ENCODE measurements around the gene ZC3H4. TPM values are rescaled to one million over a fixed set of nuclear protein-coding genes. Genes with fewer than 3 reads are reported as not detected.
"Not testable (repeated sequence)": the region's sequence is repeated elsewhere in the genome, so short reads cannot be mapped to it uniquely, and the experiment has no call there.

ZC3H4 gene
- total RNA-seq, 1 donor from 2014 or later, result 50.3 TPM

DNA sequence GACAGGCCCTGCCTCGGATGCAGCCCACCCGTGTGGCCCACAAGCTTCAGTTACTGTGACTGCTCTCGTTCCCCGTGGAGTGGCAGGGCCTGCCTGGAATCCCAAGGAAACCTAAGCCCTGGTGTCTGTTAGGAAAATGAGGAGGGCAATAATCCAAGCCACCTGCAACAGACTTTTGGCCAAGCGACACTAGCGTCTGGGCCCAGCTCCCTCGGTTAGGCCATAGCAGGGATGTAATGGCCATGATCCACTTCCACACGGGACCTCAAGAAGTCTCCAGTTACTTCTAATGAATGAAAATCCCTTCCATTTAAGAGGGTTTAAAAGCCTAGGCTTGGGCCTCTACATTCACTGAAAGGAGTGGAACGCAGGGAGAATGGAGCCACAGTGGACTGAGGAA, 8.9 kb downstream of the ZC3H4 start:
- H3K4me1 Mint-ChIP-seq (ENCODE audit: low read depth, unreplicated experiment), result peaks cover 48% of the 10 kb centered on the region
- no peak overlapping the region for H3K4me3 Mint-ChIP-seq (ENCODE audit: unreplicated experiment)
- H3K36me3 Mint-ChIP-seq (ENCODE audit: unreplicated experiment), result peaks cover 2% of the 10 kb centered on the region
- DNase-seq, result no peak
- TF ChIP-seq, protein P1, sequence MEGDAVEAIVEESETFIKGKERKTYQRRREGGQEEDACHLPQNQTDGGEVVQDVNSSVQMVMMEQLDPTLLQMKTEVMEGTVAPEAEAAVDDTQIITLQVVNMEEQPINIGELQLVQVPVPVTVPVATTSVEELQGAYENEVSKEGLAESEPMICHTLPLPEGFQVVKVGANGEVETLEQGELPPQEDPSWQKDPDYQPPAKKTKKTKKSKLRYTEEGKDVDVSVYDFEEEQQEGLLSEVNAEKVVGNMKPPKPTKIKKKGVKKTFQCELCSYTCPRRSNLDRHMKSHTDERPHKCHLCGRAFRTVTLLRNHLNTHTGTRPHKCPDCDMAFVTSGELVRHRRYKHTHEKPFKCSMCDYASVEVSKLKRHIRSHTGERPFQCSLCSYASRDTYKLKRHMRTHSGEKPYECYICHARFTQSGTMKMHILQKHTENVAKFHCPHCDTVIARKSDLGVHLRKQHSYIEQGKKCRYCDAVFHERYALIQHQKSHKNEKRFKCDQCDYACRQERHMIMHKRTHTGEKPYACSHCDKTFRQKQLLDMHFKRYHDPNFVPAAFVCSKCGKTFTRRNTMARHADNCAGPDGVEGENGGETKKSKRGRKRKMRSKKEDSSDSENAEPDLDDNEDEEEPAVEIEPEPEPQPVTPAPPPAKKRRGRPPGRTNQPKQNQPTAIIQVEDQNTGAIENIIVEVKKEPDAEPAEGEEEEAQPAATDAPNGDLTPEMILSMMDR (IDR thresholded peaks at IDR 0.05; ENCODE audit: partially characterized antibody, unreplicated experiment), result no peak
- H3K9me3 Mint-ChIP-seq (ENCODE audit: unreplicated experiment), result peaks cover 4% of the 10 kb centered on the region
- H3K27ac Mint-ChIP-seq (ENCODE audit: unreplicated experiment), result no peak overlapping the region
- H3K27me3 Mint-ChIP-seq (ENCODE audit: unreplicated experiment), result peaks cover 3% of the 10 kb centered on the region

DNA sequence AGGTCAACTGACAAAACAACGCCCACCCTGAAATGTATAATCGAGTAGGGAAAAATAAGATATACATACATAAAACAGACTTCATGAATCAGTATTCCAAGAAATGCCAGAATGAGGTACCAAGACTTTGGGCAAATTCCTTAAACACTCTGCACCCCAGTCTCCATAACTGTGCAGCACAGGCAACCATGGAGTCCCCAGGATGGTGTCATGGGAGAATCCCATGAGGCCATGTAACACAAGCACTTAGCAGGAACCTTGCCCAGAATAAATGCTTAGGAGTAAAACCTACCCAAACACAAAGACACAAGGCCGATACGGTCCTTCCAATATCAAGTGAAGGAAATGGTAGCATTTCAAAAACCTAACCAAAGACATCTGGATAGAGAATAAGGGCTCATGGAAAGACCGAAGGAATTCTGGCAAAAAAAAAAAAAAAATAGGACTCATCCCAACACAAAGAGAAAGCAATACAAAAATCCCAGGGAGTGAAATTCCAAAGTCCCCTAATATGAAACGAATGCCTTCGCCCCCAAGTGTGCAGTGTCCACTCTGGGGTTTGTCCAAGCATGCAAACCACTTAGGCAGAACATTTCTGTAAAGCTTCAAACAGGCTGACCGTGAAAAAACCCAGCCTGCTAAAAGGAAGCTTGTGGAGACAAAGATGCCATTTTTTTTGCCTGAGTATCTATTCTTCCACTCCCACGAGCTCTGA, 11.1 kb downstream of the ZC3H4 start:
- H3K27me3 Mint-ChIP-seq (ENCODE audit: unreplicated experiment), result no peaks in the 10 kb centered on the region
- DNase-seq, result no peak
- H3K27ac Mint-ChIP-seq (ENCODE audit: unreplicated experiment), result peak overlapping the region; percentile 53
- H3K9me3 Mint-ChIP-seq (ENCODE audit: unreplicated experiment), result no peaks in the 10 kb centered on the region
- no peaks in the 10 kb centered on the region for H3K36me3 Mint-ChIP-seq (ENCODE audit: unreplicated experiment)
- TF ChIP-seq, protein P1 (IDR thresholded peaks at IDR 0.05; ENCODE audit: partially characterized antibody, unreplicated experiment), result no peak
- H3K4me3 Mint-ChIP-seq (ENCODE audit: unreplicated experiment), result peak overlapping the region; percentile 38
- H3K4me1 Mint-ChIP-seq (ENCODE audit: low read depth, unreplicated experiment), result peaks cover 34% of the 10 kb centered on the region

DNA sequence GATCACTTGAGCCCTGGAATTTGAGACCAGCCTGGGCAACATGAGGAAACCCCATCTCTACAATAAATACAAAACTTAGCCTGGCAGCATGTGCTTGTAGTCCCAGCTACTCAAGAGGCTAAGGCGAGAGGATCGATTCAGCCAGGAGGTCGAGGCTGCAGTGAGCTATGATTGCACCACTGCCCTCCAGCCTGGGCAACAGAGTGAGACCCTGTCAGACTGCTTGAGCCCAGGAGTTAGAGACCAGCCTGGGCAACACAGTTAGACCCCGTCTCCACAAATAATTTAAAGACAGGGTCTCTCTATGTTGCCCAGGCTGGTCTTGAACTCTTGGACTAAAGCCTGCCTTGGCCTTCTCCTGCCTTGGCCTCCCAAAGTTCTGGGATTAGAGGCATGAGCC, 12.5 kb downstream of the ZC3H4 start:
- not testable (repeated sequence) for H3K27ac Mint-ChIP-seq (ENCODE audit: unreplicated experiment); DNase-seq; H3K4me3 Mint-ChIP-seq (ENCODE audit: unreplicated experiment)

DNA sequence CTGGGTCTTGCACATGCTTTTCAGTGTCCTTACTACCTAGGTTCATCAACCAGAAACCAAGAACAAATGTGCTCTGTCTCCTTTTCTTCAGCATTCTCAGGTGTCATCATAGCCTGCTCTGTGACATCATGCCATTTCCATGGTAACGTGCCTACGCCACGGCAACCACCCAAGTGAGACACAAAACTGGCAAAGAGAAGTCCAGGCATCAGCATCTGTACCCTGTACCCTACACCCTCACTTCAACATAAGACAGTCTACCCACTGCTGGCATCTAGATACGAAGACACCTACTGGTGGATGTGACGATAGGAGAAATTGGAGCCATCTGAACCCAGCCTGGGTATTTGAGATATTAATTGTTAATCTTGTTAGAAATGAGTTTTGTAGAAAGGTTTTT, 13.3 kb downstream of the ZC3H4 start:
- H3K36me3 Mint-ChIP-seq (ENCODE audit: unreplicated experiment), result no peaks in the 10 kb centered on the region
- no peak for DNase-seq
- no peak overlapping the region for H3K4me3 Mint-ChIP-seq (ENCODE audit: unreplicated experiment)
- no peak overlapping the region for H3K27ac Mint-ChIP-seq (ENCODE audit: unreplicated experiment)
- H3K4me1 Mint-ChIP-seq (ENCODE audit: low read depth, unreplicated experiment), result peaks cover 34% of the 10 kb centered on the region
- H3K9me3 Mint-ChIP-seq (ENCODE audit: unreplicated experiment), result peaks cover 4% of the 10 kb centered on the region
- no peaks in the 10 kb centered on the region for H3K27me3 Mint-ChIP-seq (ENCODE audit: unreplicated experiment)
- TF ChIP-seq, protein P1 (IDR thresholded peaks at IDR 0.05; ENCODE audit: partially characterized antibody, unreplicated experiment), result no peak

More for the DNA sequence above, 12.5 kb downstream of the ZC3H4 start:
- H3K27me3 Mint-ChIP-seq (ENCODE audit: unreplicated experiment); H3K36me3 Mint-ChIP-seq (ENCODE audit: unreplicated experiment); H3K9me3 Mint-ChIP-seq (ENCODE audit: unreplicated experiment): not testable (repeated sequence)
- H3K4me1 Mint-ChIP-seq (ENCODE audit: low read depth, unreplicated experiment), result peaks cover 35% of the 10 kb centered on the region

DNA sequence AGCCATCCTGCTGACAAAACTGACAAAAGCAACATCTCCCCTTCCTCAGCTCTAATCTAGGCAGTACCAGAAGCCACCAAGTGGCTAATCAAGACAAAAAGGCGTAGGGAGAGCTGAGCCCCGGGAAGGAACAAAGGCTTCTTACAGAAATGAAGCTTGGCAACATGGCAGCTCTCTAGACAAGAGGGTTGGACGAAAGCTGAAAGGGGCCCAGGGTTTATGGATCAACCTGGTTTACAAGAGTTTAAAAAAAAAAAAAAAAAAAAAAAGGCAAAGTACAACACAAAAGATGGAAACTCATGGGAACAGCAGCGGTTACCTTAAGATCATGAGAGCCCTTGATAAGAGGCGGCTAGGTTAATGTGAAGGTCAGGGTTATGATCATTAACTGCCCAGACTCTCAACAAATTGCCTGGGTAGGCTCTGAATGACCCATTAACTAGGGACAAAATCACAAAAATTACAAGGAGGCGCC, 14.0 kb downstream of the ZC3H4 start:
- DNase-seq, result no peak
- peaks cover 34% of the 10 kb centered on the region for H3K4me1 Mint-ChIP-seq (ENCODE audit: low read depth, unreplicated experiment)
- H3K27me3 Mint-ChIP-seq (ENCODE audit: unreplicated experiment), result no peaks in the 10 kb centered on the region
- peaks cover 4% of the 10 kb centered on the region for H3K9me3 Mint-ChIP-seq (ENCODE audit: unreplicated experiment)
- no peak overlapping the region for H3K4me3 Mint-ChIP-seq (ENCODE audit: unreplicated experiment)
- H3K36me3 Mint-ChIP-seq (ENCODE audit: unreplicated experiment), result no peaks in the 10 kb centered on the region
- TF ChIP-seq, protein P1 (IDR thresholded peaks at IDR 0.05; ENCODE audit: partially characterized antibody, unreplicated experiment), result no peak
- H3K27ac Mint-ChIP-seq (ENCODE audit: unreplicated experiment), result no peak overlapping the region
